ENCODE measurements around the gene MKRN2OS.

Gene MKRN2OS

GRCh38 chr3:12578742-12579141, 33.4 kb upstream of the MKRN2OS start:
- peak; percentile 24 for DNase-seq
- no peak for TF ChIP-seq POLR2A (IDR thresholded peaks at IDR 0.05; ENCODE audit: low read length)
- TF ChIP-seq GATA1 (IDR thresholded peaks at IDR 0.05; ENCODE audit: low read depth, low read length) = no peak

GRCh38 chr3:12577379-12577778, 32.1 kb upstream of the MKRN2OS start:
- no peak for TF ChIP-seq POLR2A (IDR thresholded peaks at IDR 0.05; ENCODE audit: low read length)
- no peak for TF ChIP-seq GATA1 (IDR thresholded peaks at IDR 0.05; ENCODE audit: low read depth, low read length)
- DNase-seq = no peak

- DNase-seq = no peak
- TF ChIP-seq GATA1 (IDR thresholded peaks at IDR 0.05; ENCODE audit: low read depth, low read length) = no peak
- no peak for TF ChIP-seq POLR2A (IDR thresholded peaks at IDR 0.05; ENCODE audit: low read length)
Observed at GRCh38 chr3:12574661-12575060, 29.4 kb upstream of the MKRN2OS start.

GRCh38 chr3:12574131-12574530, 28.8 kb upstream of the MKRN2OS start:
- TF ChIP-seq GATA1 (IDR thresholded peaks at IDR 0.05; ENCODE audit: low read depth, low read length) (no peak), POLR2A (IDR thresholded peaks at IDR 0.05; ENCODE audit: low read length) (no peak)

GRCh38 chr3:12571986-12572385, 26.7 kb upstream of the MKRN2OS start:
- TF ChIP-seq POLR2A (IDR thresholded peaks at IDR 0.05; ENCODE audit: low read length) (no peak), GATA1 (IDR thresholded peaks at IDR 0.05; ENCODE audit: low read depth, low read length) (no peak)
- DNase-seq = no peak

More at GRCh38 chr3:12574131-12574530, 28.8 kb upstream of the MKRN2OS start:
- no peak for DNase-seq

GRCh38 chr3:12569836-12570235, 24.5 kb upstream of the MKRN2OS start:
- TF ChIP-seq GATA1 (IDR thresholded peaks at IDR 0.05; ENCODE audit: low read depth, low read length) = no peak
- DNase-seq = no peak

- no peak for DNase-seq
- no peak for TF ChIP-seq GATA1 (IDR thresholded peaks at IDR 0.05; ENCODE audit: low read depth, low read length)
- TF ChIP-seq POLR2A (IDR thresholded peaks at IDR 0.05; ENCODE audit: low read length) = no peak
Observed at GRCh38 chr3:12568747-12569146, 23.4 kb upstream of the MKRN2OS start.

- no peak for DNase-seq
- TF ChIP-seq GATA1 (IDR thresholded peaks at IDR 0.05; ENCODE audit: low read depth, low read length) (no peak), POLR2A (IDR thresholded peaks at IDR 0.05; ENCODE audit: low read length) (no peak)
Observed at GRCh38 chr3:12566976-12567375, 21.7 kb upstream of the MKRN2OS start.

- no peak for DNase-seq
- TF ChIP-seq GATA1 (IDR thresholded peaks at IDR 0.05; ENCODE audit: low read depth, low read length) (no peak), POLR2A (IDR thresholded peaks at IDR 0.05; ENCODE audit: low read length) (no peak)
Observed at GRCh38 chr3:12562451-12562850, 17.2 kb upstream of the MKRN2OS start.

- no peak for DNase-seq
- TF ChIP-seq GATA1 (IDR thresholded peaks at IDR 0.05; ENCODE audit: low read depth, low read length) (no peak), POLR2A (IDR thresholded peaks at IDR 0.05; ENCODE audit: low read length) (no peak)
Observed at GRCh38 chr3:12561397-12561796, 16.1 kb upstream of the MKRN2OS start.

- no peak for TF ChIP-seq POLR2A (IDR thresholded peaks at IDR 0.05; ENCODE audit: low read length)
- no peak for TF ChIP-seq GATA1 (IDR thresholded peaks at IDR 0.05; ENCODE audit: low read depth, low read length)
- DNase-seq = no peak
Observed at GRCh38 chr3:12560505-12561190, 15.3 kb upstream of the MKRN2OS start.

- no peak for DNase-seq
- TF ChIP-seq GATA1 (IDR thresholded peaks at IDR 0.05; ENCODE audit: low read depth, low read length) = no peak
Observed at GRCh38 chr3:12559520-12559919, 14.2 kb upstream of the MKRN2OS start.

- DNase-seq = no peak
- no peak for TF ChIP-seq POLR2A (IDR thresholded peaks at IDR 0.05; ENCODE audit: low read length)
- no peak for TF ChIP-seq GATA1 (IDR thresholded peaks at IDR 0.05; ENCODE audit: low read depth, low read length)
Observed at GRCh38 chr3:12558706-12559105, 13.4 kb upstream of the MKRN2OS start.

GRCh38 chr3:12557473-12558100, 12.3 kb upstream of the MKRN2OS start:
- TF ChIP-seq POLR2A (IDR thresholded peaks at IDR 0.05; ENCODE audit: low read length) (no peak), GATA1 (IDR thresholded peaks at IDR 0.05; ENCODE audit: low read depth, low read length) (no peak)
- DNase-seq = peak; percentile 55 to 70
